C4-2B (cell line): ENCODE data around the gene GAPDH.
"Not testable (repeated sequence)": the region's sequence is repeated elsewhere in the genome, so short reads cannot be mapped to it uniquely, and the experiment has no call there.

Experiments used
- H3K27ac ChIP-seq: fragments of 450-650 bp; 2 replicates; pipeline ENCODE4 v1.5.1; 2017
- ZFX ChIP-seq: fragments of 450-650 bp; IDR thresholded peaks from 2 replicates; pipeline ENCODE4 v1.6.1; 2017
- TF ChIP-seq, protein P1 (sequence below): fragments of 450-650 bp; conservative IDR thresholded peaks from 2 replicates; pipeline ENCODE4 v1.5.1; 2017; ENCODE audit warnings: mild to moderate bottlenecking

The GAPDH gene

DNA sequence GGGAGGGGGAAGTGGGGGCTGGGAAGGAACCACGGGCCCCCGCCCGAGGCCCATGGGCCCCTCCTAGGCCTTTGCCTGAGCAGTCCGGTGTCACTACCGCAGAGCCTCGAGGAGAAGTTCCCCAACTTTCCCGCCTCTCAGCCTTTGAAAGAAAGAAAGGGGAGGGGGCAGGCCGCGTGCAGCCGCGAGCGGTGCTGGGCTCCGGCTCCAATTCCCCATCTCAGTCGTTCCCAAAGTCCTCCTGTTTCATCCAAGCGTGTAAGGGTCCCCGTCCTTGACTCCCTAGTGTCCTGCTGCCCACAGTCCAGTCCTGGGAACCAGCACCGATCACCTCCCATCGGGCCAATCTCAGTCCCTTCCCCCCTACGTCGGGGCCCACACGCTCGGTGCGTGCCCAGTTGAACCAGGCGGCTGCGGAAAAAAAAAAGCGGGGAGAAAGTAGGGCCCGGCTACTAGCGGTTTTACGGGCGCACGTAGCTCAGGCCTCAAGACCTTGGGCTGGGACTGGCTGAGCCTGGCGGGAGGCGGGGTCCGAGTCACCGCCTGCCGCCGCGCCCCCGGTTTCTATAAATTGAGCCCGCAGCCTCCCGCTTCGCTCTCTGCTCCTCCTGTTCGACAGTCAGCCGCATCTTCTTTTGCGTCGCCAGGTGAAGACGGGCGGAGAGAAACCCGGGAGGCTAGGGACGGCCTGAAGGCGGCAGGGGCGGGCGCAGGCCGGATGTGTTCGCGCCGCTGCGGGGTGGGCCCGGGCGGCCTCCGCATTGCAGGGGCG is at the start of gene GAPDH:
Gene GAPDH, plus strand, starts transcription at position 595 of the 772 bp plus-strand sequence. CDS start 316 bp downstream, outside the sequence.
- TF ChIP-seq, protein P1, sequence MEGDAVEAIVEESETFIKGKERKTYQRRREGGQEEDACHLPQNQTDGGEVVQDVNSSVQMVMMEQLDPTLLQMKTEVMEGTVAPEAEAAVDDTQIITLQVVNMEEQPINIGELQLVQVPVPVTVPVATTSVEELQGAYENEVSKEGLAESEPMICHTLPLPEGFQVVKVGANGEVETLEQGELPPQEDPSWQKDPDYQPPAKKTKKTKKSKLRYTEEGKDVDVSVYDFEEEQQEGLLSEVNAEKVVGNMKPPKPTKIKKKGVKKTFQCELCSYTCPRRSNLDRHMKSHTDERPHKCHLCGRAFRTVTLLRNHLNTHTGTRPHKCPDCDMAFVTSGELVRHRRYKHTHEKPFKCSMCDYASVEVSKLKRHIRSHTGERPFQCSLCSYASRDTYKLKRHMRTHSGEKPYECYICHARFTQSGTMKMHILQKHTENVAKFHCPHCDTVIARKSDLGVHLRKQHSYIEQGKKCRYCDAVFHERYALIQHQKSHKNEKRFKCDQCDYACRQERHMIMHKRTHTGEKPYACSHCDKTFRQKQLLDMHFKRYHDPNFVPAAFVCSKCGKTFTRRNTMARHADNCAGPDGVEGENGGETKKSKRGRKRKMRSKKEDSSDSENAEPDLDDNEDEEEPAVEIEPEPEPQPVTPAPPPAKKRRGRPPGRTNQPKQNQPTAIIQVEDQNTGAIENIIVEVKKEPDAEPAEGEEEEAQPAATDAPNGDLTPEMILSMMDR: no peak
- peak; percentile 20; the same call in 1 of the 2 replicates for TF ChIP-seq ZFX

DNA sequence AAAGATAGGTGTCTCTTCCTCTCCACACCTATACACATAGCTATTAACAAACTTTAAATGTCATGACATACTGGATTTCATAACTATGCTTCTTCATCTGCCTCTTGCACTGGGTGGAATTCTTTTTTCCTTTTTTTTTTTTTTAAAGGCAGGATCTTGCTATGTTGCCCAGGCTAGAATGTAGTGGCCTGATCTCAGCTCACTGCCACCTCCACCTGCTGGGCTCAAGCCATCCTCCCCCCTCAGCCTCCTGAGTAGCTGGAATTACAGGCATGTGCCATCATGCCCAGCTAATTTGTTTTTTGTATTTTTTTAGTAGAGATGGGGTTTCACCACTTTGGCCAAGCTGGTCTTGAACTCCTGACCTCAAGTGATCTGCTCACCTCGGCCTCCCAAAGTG is 46.1 kb upstream of the GAPDH start:
- TF ChIP-seq, protein P1: no peak
- no peak for TF ChIP-seq ZFX
- no peak overlapping the region for H3K27ac ChIP-seq

More for the DNA sequence above, at the start of gene GAPDH:
- H3K27ac ChIP-seq: peak within 1 kb of the TSS; percentile 97

DNA sequence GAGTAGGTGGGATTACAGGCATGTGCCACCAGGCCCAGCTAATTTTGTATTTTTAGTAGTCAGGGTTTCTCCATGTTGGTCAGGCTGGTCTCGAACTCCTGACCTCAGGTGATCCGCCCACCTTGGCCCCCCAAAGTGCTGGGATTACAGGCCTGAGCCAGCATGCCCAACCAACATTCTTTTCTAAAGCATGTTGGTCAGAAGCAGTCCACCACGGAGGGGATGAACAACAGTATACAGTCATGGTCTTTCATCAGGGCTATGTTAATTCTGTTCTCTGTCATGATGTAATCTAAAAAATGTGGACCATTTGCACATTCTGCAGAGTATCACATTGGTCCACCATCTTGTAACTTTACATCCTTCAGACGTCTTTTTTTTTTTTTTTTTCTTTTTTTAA is 44.9 kb upstream of the GAPDH start:
- no peak overlapping the region for H3K27ac ChIP-seq
- TF ChIP-seq ZFX: no peak
- TF ChIP-seq, protein P1: no peak

- not testable (repeated sequence) for H3K27ac ChIP-seq
These were observed 43.6 kb upstream of the GAPDH start for GRCh38 chr12:6490673-6491072.

DNA sequence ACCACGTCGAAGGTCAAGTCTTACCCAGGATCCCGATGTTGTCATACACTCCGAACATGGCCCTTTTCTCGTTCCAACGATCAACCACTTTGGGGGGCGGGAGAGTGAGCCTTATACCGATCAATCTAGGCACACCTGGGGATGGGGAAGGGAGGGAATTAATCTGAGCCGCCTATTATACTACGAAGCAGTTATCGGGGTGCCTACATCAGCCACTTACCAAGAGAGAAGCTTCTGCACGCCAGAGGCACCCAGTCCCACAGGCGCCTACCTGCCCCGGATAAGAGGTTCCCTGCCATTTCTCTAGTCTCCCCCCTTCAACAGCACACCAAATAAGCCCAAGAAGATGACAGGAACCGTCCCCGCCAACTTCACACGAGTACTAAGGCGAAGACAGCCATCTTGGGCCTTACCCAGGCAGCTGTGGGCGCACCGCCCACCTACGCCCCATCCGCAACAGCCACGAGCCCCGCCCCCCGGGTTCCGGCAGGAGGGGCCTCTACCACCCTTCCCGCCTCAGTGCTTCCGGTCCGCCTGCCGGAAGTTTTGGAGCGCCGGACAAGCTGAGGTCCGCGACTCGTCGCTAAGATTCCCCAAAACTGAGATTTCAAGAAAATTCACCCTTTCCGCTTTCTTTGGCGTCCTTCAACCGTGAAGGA is 41.4 kb upstream of the GAPDH start, which contains the start of gene MRPL51:
Gene MRPL51, minus strand, starts transcription at position 425 of the 659 bp plus-strand sequence. Its CDS starts 126 bp downstream, at position 299.
- TF ChIP-seq, protein P1: no peak
- TF ChIP-seq ZFX: no peak
- H3K27ac ChIP-seq: peak within 1 kb of the TSS; percentile 93

- TF ChIP-seq, protein P1: no peak; the same call in 1 of the 2 replicates
- no peak for TF ChIP-seq ZFX
These were observed 40.6 kb upstream of the GAPDH start, which contains the start of gene NCAPD2 for GRCh38 chr12:6493497-6494257. Gene NCAPD2 (plus strand): TSS chr12:6494102. CDS start chr12:6495099, 997 bp downstream.

GRCh38 chr12:6494258-6494743 is 40.0 kb upstream of the GAPDH start:
- H3K27ac ChIP-seq: peak overlapping the region; percentile 93
- TF ChIP-seq ZFX: no peak
- TF ChIP-seq, protein P1: no peak

More at GRCh38 chr12:6493497-6494257, 40.6 kb upstream of the GAPDH start, which contains the start of gene NCAPD2:
- peak within 1 kb of the TSS; percentile 93 for H3K27ac ChIP-seq
